GM23248 (cell line): ENCODE data around the gene SKI. TPM values are rescaled to one million over a fixed set of nuclear protein-coding genes. Genes with fewer than 3 reads are reported as not detected.

ENCODE experiments used
- DNase-seq: peaks from one replicate; pipeline ENCODE4 v3.0.0-alpha.2; 2015
- H2AFZ ChIP-seq: fragments of 200-600 bp; sonication (generic); 2 replicates; pipeline ENCODE4 v1.6.1; 2016; ENCODE audit warnings: antibody characterized with exemption
- H3F3A ChIP-seq: fragments of 200-600 bp; sonication (generic); 2 replicates; pipeline ENCODE4 v1.6.1; 2016; ENCODE audit warnings: mild to moderate bottlenecking, antibody characterized with exemption, mixed run types; ENCODE audit not compliant: insufficient read depth
- H3K27ac ChIP-seq: fragments of 200-600 bp; sonication (generic); 2 replicates; pipeline ENCODE4 v1.5.1; 2016; ENCODE audit warnings: mild to moderate bottlenecking
- H3K27me3 ChIP-seq: fragments of 200-600 bp; sonication (generic); replicated peaks from 2 replicates; pipeline ENCODE4 v1.6.1; 2016; ENCODE audit warnings: mild to moderate bottlenecking; ENCODE audit not compliant: insufficient read depth
- H3K36me3 ChIP-seq: fragments of 200-600 bp; sonication (generic); 2 replicates; pipeline ENCODE4 v1.6.1; 2016; ENCODE audit warnings: low read depth, mild to moderate bottlenecking
- H3K4me1 ChIP-seq: fragments of 200-600 bp; sonication (generic); 2 replicates; pipeline ENCODE4 v1.6.1; 2016; ENCODE audit warnings: mild to moderate bottlenecking; ENCODE audit not compliant: insufficient read depth
- H3K4me2 ChIP-seq: fragments of 200-600 bp; sonication (generic); one replicate; pipeline ENCODE4 v1.6.1; 2016; ENCODE audit warnings: mild to moderate bottlenecking; ENCODE audit not compliant: unreplicated experiment
- H3K4me3 ChIP-seq: fragments of 200-600 bp; sonication (generic); 2 replicates; pipeline ENCODE4 v1.5.1; 2016; ENCODE audit warnings: mild to moderate bottlenecking
- H3K79me2 ChIP-seq: fragments of 200-600 bp; sonication (generic); 2 replicates; pipeline ENCODE4 v1.6.1; 2016; ENCODE audit warnings: mild to moderate bottlenecking; ENCODE audit not compliant: insufficient read depth
- H3K9ac ChIP-seq: fragments of 200-600 bp; sonication (generic); 2 replicates; pipeline ENCODE4 v1.6.1; 2016; ENCODE audit warnings: mild to moderate bottlenecking
- H3K9me2 ChIP-seq: fragments of 200-600 bp; sonication (generic); 2 replicates; pipeline ENCODE4 v1.6.1; 2016; ENCODE audit warnings: mixed run types, mild to moderate bottlenecking, moderate library complexity; ENCODE audit not compliant: insufficient read depth
- H3K9me3 ChIP-seq: fragments of 200-600 bp; sonication (generic); one replicate; pipeline ENCODE4 v1.6.1; 2017; ENCODE audit warnings: low read depth
- H4K20me1 ChIP-seq: fragments of 200-600 bp; sonication (generic); 2 replicates; pipeline ENCODE4 v1.6.0; 2016; ENCODE audit not compliant: insufficient read depth
- EZH2 ChIP-seq: fragments of 200-600 bp; sonication (generic); IDR thresholded peaks from 2 replicates; pipeline ENCODE4 v1.6.1; 2018; ENCODE audit warnings: antibody characterized with exemption, mild to moderate bottlenecking; ENCODE audit not compliant: insufficient read depth, poor library complexity, severe bottlenecking
- EZH2phosphoT487 ChIP-seq: fragments of 200-600 bp; sonication (generic); IDR thresholded peaks from 2 replicates; pipeline ENCODE4 v1.6.1; 2018; ENCODE audit warnings: antibody characterized with exemption, moderate library complexity, mild to moderate bottlenecking, low read depth; ENCODE audit not compliant: insufficient read depth
- WGBS, 2 experiments: methylation state at CpG; one replicate each; pipeline ENCODE4 v1.1.6; 2015 to 2017; ENCODE audit warnings: low lambda C conversion rate in 2 of 2, low coverage in 1 of 2; ENCODE audit errors: missing lambda C conversion rate in 2 of 2; 5-methylcytosine and 5-hydroxymethylcytosine counted together
- in situ Hi-C: fragments of 300-500 bp; cut with MboI; formaldehyde crosslinking; loops from 2 replicates; pipeline ENCODE4 v1.15.0; 2020
- polyA plus RNA-seq: library from polyadenylated mRNA; unstranded; fragments of >200 nt; fragmentation: Nextera tagmentation; extraction: Ambion mirVana; gene quantifications from 2 replicates; pipeline ENCODE4 v1.2.1, GENCODE V29; 2016
- total RNA-seq: library from RNA; depleted of rRNA; stranded (reverse); fragments of >200 nt; shearing (Covaris generic); gene quantifications from 2 replicates; pipeline ENCODE4 v1.2.3, GENCODE V29; 2014

SKI gene
- total and polyA plus RNA-seq, 2 experiments from 2014 or later, result 3.8 to 23.1 TPM

- Histone ChIP-seq H3K4me3 (no peak overlapping the region), H3K36me3 (no peaks in the 10 kb centered on the region), H2AFZ (no peak overlapping the region), H4K20me1 (no peaks in the 10 kb centered on the region), H3K4me2 (no peak overlapping the region), H3K9me3 (no peaks in the 10 kb centered on the region), H3K9ac (no peak overlapping the region), H3F3A (no peaks in the 10 kb centered on the region), H3K9me2 (no peaks in the 10 kb centered on the region), H3K27ac (no peak overlapping the region), H3K27me3 (no peaks in the 10 kb centered on the region), H3K4me1 (no peaks in the 10 kb centered on the region), H3K79me2 (no peaks in the 10 kb centered on the region)
- in situ Hi-C loops, result no loop called here
- TF ChIP-seq EZH2phosphoT487 (no peak), EZH2 (no peak)
- no peak for DNase-seq
- 77 to 80% methylated on average over 10 of the region's 10 CpGs for WGBS, 2 experiments
These were observed 122.4 kb downstream of the SKI start for GRCh38 chr1:2350501-2350900.

GRCh38 chr1:2350911-2351655, 123.0 kb downstream of the SKI start:
- H3K4me3 ChIP-seq, result no peak overlapping the region
- no peak overlapping the region for H3K27ac ChIP-seq
- no peaks in the 10 kb centered on the region for H4K20me1 ChIP-seq
- H3K9me3 ChIP-seq, result no peaks in the 10 kb centered on the region
- H3K4me1 ChIP-seq, result no peaks in the 10 kb centered on the region
- no peak overlapping the region for H3K4me2 ChIP-seq
- H3K36me3 ChIP-seq, result no peaks in the 10 kb centered on the region
- H3K79me2 ChIP-seq, result no peaks in the 10 kb centered on the region
- no peak overlapping the region for H2AFZ ChIP-seq
- H3K9me2 ChIP-seq, result no peaks in the 10 kb centered on the region
- no peak overlapping the region for H3K9ac ChIP-seq
- 75 to 79% methylated on average over 28 to 29 of the region's 31 CpGs for WGBS, 2 experiments
- no peaks in the 10 kb centered on the region for H3F3A ChIP-seq
- in situ Hi-C loops, result no loop called here
- no peak for DNase-seq
- H3K27me3 ChIP-seq, result no peaks in the 10 kb centered on the region
- TF ChIP-seq EZH2phosphoT487 (no peak), EZH2 (no peak)

GRCh38 chr1:2351723-2352122, 123.6 kb downstream of the SKI start:
- no peaks in the 10 kb centered on the region for H4K20me1 ChIP-seq
- in situ Hi-C loops, result no loop called here
- H3F3A ChIP-seq, result no peaks in the 10 kb centered on the region
- H2AFZ ChIP-seq, result no peak overlapping the region
- no peak for DNase-seq
- no peaks in the 10 kb centered on the region for H3K9me3 ChIP-seq
- H3K79me2 ChIP-seq, result no peaks in the 10 kb centered on the region
- no peak overlapping the region for H3K4me2 ChIP-seq
- no peak overlapping the region for H3K27ac ChIP-seq
- no peaks in the 10 kb centered on the region for H3K4me1 ChIP-seq
- H3K36me3 ChIP-seq, result no peaks in the 10 kb centered on the region
- no peaks in the 10 kb centered on the region for H3K27me3 ChIP-seq
- H3K9me2 ChIP-seq, result no peaks in the 10 kb centered on the region
- no peak for TF ChIP-seq EZH2
- no peak for TF ChIP-seq EZH2phosphoT487
- WGBS, 2 experiments, result 84 to 85% methylated on average over 8 of the region's 8 CpGs
- no peak overlapping the region for H3K4me3 ChIP-seq
- H3K9ac ChIP-seq, result no peak overlapping the region

GRCh38 chr1:2352341-2352896, 124.3 kb downstream of the SKI start:
- no peak for DNase-seq
- WGBS, 2 experiments, result 95 to 96% methylated on average over 11 of the region's 11 CpGs
- Histone ChIP-seq H3K27me3 (no peaks in the 10 kb centered on the region), H3K9me2 (no peaks in the 10 kb centered on the region), H3K4me1 (no peaks in the 10 kb centered on the region), H3K79me2 (no peaks in the 10 kb centered on the region), H3K4me2 (no peak overlapping the region), H3K9ac (no peak overlapping the region), H3K9me3 (no peaks in the 10 kb centered on the region), H3K27ac (no peak overlapping the region), H4K20me1 (no peaks in the 10 kb centered on the region), H3F3A (no peaks in the 10 kb centered on the region), H3K36me3 (no peaks in the 10 kb centered on the region), H3K4me3 (no peak overlapping the region), H2AFZ (no peak overlapping the region)
- no peak for TF ChIP-seq EZH2
- no peak for TF ChIP-seq EZH2phosphoT487
- in situ Hi-C loops, result no loop called here
